Dermis microvascular lymphatic vessel endothelial cell (primary cell): ENCODE data around the gene OR4K17. TPM values are rescaled to one million over a fixed set of nuclear protein-coding genes. Genes with fewer than 3 reads are reported as not detected.
"Not testable (repeated sequence)": the region's sequence is repeated elsewhere in the genome, so short reads cannot be mapped to it uniquely, and the experiment has no call there.

Source experiments
- DNase-seq, 2 donors: peaks; one replicate each; pipeline versions ENCODE4 v3.0.0 to v3.0.0-alpha.2; 2010; ENCODE audit warnings: low read depth in 2 of 2
- total RNA-seq: library from RNA; depleted of rRNA; stranded (reverse); fragments of >200 nt; gene quantifications from 2 replicates; pipeline ENCODE4 v1.2.1, GENCODE V29; 2014

The OR4K17 gene, protein sequence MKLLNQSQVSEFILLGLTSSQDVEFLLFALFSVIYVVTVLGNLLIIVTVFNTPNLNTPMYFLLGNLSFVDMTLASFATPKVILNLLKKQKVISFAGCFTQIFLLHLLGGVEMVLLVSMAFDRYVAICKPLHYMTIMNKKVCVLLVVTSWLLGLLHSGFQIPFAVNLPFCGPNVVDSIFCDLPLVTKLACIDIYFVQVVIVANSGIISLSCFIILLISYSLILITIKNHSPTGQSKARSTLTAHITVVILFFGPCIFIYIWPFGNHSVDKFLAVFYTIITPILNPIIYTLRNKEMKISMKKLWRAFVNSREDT
- not detected in 2 replicates for total RNA-seq

DNA sequence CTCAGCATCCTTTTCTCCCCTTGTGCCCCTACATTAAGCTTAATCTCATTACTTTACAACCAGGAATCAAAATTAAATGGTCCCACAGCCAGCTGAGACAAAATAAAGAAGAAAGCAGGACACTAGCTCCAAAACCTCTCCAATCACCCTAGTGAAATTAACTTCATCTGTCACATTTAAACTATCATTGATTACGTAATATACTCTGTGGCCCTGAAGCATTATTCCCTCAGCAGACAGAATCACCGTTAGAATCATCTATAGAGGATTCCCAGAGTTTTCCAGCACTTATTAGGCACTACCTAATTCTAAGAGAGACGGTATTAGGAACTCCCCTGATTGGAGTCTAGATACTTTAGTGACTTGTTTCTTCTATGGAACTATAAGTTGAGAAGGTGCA, at the start of gene OR4K17:
TSS of gene OR4K17 (plus strand) at position 302 of the 400 bp plus-strand sequence. CDS start 6,761 bp downstream, outside the sequence.
- no peak for DNase-seq

DNA sequence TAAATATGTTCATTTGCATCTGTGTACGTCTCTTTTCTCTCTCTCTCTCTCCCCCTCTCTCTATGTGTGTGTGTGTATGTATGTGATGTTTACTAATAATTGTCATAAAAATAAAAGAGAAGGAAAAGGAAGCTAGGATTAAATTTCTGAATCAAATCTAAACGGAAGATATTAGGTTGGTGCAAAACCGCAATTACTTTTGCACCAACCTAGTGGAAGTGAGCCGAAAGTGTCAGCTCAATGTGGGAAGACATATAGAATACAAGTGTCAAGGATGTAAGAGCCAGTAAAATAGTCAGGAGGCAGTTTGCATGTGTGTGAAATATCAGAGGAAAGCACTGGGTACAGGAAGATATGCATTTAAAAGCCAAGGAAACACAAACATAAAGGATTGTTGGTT, 18.5 kb upstream of the OR4K17 start:
- DNase-seq: no peak

DNA sequence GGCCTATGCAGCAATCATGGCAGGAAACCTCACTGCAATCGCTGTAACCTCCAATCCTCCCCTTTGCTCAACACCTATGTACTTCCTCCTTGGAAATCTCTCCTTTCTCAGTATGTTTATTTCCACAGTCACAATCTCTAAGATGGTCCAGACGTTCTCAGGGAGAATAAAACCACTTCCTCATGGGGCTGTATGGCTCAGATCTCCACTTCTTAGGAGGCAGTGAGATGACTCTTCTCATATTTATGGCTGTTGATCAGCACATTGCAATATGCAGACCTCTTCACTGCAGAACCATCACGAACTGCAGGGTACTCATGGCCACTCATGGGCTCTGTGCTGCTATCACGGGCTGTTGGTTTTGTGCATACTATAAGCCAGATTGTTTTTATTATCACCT, 17.1 kb upstream of the OR4K17 start:
- DNase-seq: no peak

DNA sequence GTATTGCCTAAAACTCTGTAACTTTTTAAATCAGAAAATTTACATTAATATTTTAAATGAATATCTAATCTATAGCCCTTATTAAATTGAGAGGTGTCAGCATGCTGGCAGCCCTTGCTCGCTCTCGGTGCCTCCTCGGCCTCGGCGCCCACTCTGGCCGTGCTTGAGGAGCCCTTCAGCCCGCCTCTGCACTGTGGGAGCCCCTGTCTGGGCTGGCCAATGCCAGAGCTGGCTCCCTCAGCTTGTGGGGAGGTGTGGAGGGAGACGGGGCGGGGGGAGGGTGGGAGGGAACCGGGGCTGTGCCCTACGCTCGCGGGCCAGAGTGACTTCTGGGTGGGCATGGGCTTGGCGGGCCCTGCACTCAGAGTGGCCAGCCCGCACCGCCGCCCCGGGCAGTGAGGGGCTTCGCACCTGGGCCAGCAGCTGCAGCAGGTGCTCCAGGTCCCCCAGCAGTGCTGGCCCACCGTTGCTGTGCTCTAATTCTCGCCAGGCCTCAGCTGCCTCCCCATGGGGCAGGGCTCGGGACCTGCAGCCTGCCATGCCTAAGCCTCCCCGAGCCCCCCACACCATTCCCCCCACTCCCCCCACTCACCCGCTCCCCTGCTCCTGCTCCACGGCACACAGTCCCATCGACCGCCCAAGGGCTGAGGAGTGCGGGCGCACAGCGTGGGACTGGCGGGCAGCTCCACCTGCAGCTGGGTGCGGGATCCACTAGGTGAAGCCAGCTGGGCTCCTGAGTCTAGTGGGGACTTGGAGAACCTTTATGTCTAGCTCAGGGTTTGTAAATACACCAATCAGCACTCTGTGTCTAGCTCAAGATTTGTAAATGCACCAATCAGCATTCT, 11.4 kb upstream of the OR4K17 start:
- DNase-seq: not testable (repeated sequence)

DNA sequence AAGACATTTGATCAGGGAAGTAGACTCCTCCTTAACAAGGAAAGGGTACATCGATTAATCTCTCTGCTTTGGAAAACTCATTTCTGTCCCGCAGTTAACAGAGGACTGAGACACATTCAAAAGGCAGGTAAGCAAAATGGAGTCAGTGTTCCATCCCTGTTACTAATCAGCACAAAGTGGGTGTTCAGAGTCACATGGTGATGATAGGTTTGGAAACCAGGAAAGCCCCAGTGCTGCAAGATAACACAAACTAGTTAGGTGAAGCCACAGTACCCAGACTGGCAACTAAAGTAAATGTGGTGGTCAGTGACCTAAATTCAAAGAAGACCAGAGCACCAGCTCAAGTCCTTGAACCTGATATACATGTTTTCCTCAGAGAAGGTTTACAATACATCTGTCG, 1.8 kb downstream of the OR4K17 start:
- DNase-seq: no peak

DNA sequence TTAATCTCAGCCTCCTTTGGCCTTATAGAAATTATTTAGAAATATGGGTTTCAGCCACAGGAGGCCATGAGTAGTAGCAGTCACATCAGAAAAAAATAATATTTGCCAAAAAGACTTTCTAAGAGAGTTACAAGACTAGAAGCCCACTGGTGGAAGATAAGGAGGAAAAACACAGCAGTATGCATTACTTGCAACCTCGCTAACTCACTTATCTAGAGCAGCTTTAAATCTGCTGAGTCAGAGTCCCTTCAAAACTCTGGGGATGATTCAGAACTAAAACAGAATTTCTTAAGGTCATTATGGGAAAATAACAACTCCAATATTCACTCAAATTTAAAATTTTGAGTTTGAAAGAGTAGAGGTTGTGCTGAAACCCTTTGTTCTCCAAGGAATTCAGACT, 6.2 kb downstream of the OR4K17 start:
- no peak for DNase-seq

DNA sequence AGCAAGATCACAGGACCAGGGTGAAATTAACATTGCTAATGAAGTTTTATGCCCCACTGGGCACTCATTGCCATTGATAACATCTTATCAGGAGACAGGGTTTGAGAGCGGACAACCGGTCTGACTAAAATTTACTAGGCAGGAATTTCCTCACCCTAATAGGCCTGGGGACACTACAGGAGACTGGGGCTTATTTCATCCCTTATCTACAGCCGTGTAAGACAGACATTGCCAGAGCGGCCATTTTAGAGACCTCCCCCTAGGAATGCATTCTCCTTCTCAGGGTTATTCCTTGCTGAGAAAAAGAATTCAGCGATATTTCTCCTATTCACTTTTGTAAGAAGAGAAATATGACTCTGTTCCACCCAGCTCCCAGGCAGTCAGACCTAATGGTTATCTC, 8.3 kb downstream of the OR4K17 start:
- no peak for DNase-seq

DNA sequence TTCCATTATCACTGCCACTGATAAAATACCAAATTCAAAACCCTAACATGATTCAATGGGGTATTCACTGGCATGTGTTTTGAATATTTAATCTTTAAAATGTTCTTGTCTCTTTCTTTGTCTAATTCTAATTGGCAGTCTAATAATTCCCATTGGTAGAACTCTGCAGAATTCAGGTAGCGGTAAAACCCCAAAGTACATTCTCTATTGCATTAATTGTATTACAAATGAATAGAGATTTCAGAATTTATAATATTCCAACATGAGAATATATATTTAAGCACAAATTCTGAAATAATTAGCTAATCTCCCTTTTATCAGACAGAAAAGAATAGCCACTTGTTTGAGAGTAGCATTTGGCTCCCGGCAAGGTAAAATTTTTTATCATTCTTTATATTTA, 28.0 kb downstream of the OR4K17 start, which contains the start of gene OR4N5:
TSS of gene OR4N5 (plus strand) at position 301 of the 400 bp plus-strand sequence. CDS start 4,916 bp downstream, outside the sequence.
- DNase-seq: no peak

DNA sequence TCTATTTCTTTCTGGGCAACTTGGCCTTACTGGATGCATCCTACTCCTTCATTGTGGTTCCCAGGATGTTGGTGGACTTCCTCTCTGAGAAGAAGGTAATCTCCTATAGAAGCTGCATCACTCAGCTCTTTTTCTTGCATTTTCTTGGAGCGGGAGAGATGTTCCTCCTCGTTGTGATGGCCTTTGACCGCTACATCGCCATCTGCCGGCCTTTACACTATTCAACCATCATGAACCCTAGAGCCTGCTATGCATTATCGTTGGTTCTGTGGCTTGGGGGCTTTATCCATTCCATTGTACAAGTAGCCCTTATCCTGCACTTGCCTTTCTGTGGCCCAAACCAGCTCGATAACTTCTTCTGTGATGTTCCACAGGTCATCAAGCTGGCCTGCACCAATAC, 33.4 kb downstream of the OR4K17 start:
- no peak for DNase-seq

DNA sequence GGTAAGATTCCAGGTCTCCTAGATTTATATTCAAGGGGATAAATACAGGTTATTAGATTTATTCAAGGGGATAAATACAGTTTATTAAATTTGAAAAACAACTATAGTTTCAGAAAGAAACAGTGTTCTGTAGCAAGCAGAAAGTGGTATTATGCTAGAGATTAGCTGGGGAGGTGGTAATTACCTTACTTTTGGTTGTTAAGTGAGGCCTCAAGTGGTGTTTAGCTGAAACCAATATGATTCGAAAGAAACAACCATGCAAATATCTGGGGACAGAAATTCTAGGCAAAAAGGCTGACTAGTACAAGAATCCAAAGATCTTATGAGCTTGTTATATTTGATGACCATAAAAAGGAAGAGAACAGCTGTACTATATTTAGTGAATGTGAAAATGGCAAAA, 34.3 kb downstream of the OR4K17 start:
- no peak for DNase-seq

DNA sequence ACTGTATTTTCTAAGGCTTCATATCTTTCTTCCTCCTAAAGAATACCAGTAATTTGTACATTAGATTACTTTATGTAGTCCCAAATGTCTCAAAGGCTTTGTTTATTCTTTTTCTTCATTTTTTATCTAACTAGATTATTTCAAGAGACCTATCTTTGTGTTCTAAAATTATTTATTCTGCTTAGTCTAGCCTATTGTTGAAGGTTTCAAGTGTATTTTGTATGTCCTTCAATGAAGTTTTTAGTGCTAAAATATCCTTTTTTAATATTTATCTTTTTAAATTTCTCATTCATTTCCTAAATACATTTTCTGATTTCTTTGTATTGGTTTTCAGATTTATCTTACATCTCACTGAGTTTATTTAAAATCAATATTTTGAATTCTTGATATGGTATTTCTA, 53.9 kb downstream of the OR4K17 start:
- DNase-seq: no peak

DNA sequence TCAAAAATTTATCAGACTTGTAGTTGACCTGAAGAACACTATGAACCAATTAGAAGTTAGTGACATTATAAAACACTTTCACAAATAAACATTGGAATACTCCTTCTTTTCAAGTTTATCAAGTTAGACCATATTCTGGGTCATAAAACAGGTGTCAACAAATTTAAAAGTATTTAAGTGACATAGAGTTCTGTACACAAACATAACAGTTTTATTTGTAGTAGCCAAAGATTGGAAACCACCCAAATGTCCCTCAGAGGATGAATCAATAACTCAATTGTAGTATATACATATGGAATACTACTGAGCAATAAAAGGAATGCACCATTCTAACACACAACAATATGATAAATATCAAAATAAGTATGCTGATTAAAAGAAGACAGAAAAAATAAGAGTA, 56.6 kb downstream of the OR4K17 start:
- DNase-seq: no peak

DNA sequence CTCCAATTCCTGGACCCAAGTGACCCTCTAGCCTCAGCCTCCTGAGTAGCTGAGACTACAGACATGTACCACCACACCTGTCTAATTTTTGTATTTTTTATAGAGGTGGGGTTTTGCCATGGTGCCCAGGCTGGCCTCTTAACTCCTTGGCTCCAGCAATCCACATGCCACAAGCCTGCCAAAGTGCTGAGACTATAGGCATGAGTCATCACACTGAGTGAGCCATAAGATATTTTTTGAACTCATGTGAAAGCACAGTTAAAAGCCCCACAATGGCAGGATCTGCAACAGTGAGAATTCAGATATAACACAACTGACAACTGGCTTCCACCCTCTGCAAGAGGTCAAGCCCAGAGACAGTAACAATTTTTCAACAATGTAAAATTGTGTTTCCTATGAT, 59.3 kb downstream of the OR4K17 start:
- not testable (repeated sequence) for DNase-seq

Other genes starting within 250 kb of the OR4K17 start
- gene OR4K2, start 235.6 kb upstream of the OR4K17 start, total RNA-seq: not detected in 2 replicates
- not detected in 2 replicates for gene OR4K5, start 190.1 kb upstream of the OR4K17 start, total RNA-seq
- not detected in 2 replicates for gene OR4K1, start 179.8 kb upstream of the OR4K17 start, total RNA-seq
- gene OR4K15, start 135.1 kb upstream of the OR4K17 start, total RNA-seq: not detected in 2 replicates
- not detected in 2 replicates for gene OR4Q2, start 108.6 kb upstream of the OR4K17 start, total RNA-seq
- not detected in 2 replicates for gene OR4K14, start 91.4 kb upstream of the OR4K17 start, total RNA-seq
- gene OR4K13, start 74.7 kb upstream of the OR4K17 start, total RNA-seq: not detected in 2 replicates
- not detected in 2 replicates for gene OR4L1, start 50.7 kb upstream of the OR4K17 start, total RNA-seq
- not detected in 2 replicates for gene OR4N5, start 28.1 kb downstream of the OR4K17 start, total RNA-seq
- not detected in 2 replicates for gene OR11G2, start 80.2 kb downstream of the OR4K17 start, total RNA-seq
- not detected in 2 replicates for gene OR11H6, start 113.0 kb downstream of the OR4K17 start, total RNA-seq
- not detected in 2 replicates for gene OR11H7, start 118.2 kb downstream of the OR4K17 start, total RNA-seq
- gene OR11H4, start 128.5 kb downstream of the OR4K17 start, total RNA-seq: not detected in 2 replicates
- 14.4 and 15.8 TPM in 2 replicates for gene TTC5, start 195.2 kb downstream of the OR4K17 start, total RNA-seq
- 38.6 and 39.7 TPM in 2 replicates for gene CCNB1IP1, start 222.5 kb downstream of the OR4K17 start, total RNA-seq
- gene PARP2, start 232.9 kb downstream of the OR4K17 start, total RNA-seq: 5.3 and 6.3 TPM in 2 replicates